Transverse colon (tissue), 4 donors: Measurements from ENCODE around the gene CHST11. TPM values are rescaled to one million over a fixed set of nuclear protein-coding genes. Genes with fewer than 3 reads are reported as not detected.

Source experiments
- DNase-seq: peaks from one replicate; pipeline ENCODE4 v3.0.0-alpha.2; 2019
- H3K27ac ChIP-seq, 4 donors: fragments of 200-600 bp; sonication (generic); 2 replicates each; pipeline ENCODE4 v1.5.1; 2016 to 2018; ENCODE audit warnings: inconsistent platforms in 4 of 4
- H3K27me3 ChIP-seq: fragments of 200-600 bp; sonication (generic); 2 replicates; pipeline ENCODE4 v1.5.1; 2017; ENCODE audit warnings: inconsistent platforms
- H3K36me3 ChIP-seq, 4 donors: fragments of 200-600 bp; sonication (generic); 2 replicates each; pipeline ENCODE4 v1.5.1; 2017 to 2019; ENCODE audit warnings: inconsistent platforms in 4 of 4
- H3K4me1 ChIP-seq, 4 donors: fragments of 200-600 bp; sonication (generic); 2 replicates each; pipeline ENCODE4 v1.5.1; 2017 to 2020; ENCODE audit warnings: inconsistent platforms in 4 of 4
- H3K4me3 ChIP-seq, 4 donors: fragments of 200-600 bp; sonication (generic); 1 replicate in 1 of 4; 2 replicates in 3 of 4; pipeline versions ENCODE4 v1.5.1 to v1.6.1; 2017 to 2019; ENCODE audit warnings: inconsistent platforms in 4 of 4
- H3K9me3 ChIP-seq, 2 donors: fragments of 200-600 bp; sonication (generic); 2 replicates each; pipeline ENCODE4 v1.5.1; 2017 to 2019; ENCODE audit warnings: inconsistent platforms in 2 of 2
- CTCF ChIP-seq, 5 experiments: fragments of 200-600 bp in 3 of 5; fragments of 450-650 bp in 2 of 5; sonication (generic) in 3 of 5; IDR thresholded peaks; 1 replicate in 2 of 5; 2 replicates in 3 of 5; pipeline ENCODE4 v1.5.1; 2016 to 2017; ENCODE audit warnings: antibody characterized with exemption in 5 of 5, inconsistent platforms in 3 of 5, mild to moderate bottlenecking in 2 of 5, moderate library complexity in 1 of 5
- EP300 ChIP-seq: sonication (generic); formaldehyde crosslinking; IDR thresholded peaks from one replicate; pipeline ENCODE4 v1.6.1; 2017; ENCODE audit warnings: antibody characterized with exemption, low read depth
- POLR2A ChIP-seq: fragments of 450-650 bp; IDR thresholded peaks from one replicate; pipeline ENCODE4 v1.6.1; 2016; ENCODE audit warnings: antibody characterized with exemption, mild to moderate bottlenecking, moderate library complexity
- POLR2AphosphoS5 ChIP-seq, 3 donors: sonication (generic); formaldehyde crosslinking; IDR thresholded peaks; one replicate each; pipeline ENCODE4 v1.6.1; 2016; ENCODE audit warnings: antibody characterized with exemption in 3 of 3
- WGBS, 2 donors: methylation state at CpG; one replicate each; pipeline ENCODE4 v1.1.5; 2018; ENCODE audit warnings: low coverage in 1 of 2; 5-methylcytosine and 5-hydroxymethylcytosine counted together
- in situ Hi-C, 4 donors: fragments of 200-750 bp; cut with MboI; loops; one replicate each; pipeline versions ENCODE4 v1.15.0 to v1.15.1; 2017; ENCODE audit warnings: low sequenced_read_pairs in 3 of 4, low pct_ligation_motif_present in 1 of 4, low pct_unique_long_range_greater_than_20kb in 1 of 4
- intact Hi-C: fragments of 100-400 bp; cut with DNase I; formaldehyde crosslinking; loops from one replicate; pipeline ENCODE4 v1.15.1; 2023; ENCODE audit warnings: low total_unique reads
- total RNA-seq, 4 donors: library from RNA; depleted of rRNA; stranded (reverse); fragments of >200 nt; gene quantifications; one replicate each; pipeline ENCODE4 v1.1.0, GENCODE V29; 2016

Gene CHST11
- total RNA-seq, 4 donors from 2014 or later = 4.2 to 123 (median 31.5) TPM

- intact Hi-C loops (no loop called here), in situ Hi-C loops (no loop called here)
- DNase-seq = no peak
- no peak for TF ChIP-seq CTCF (IDR thresholded peaks at IDR 0.05)
- H3K36me3 ChIP-seq = no peaks in the 10 kb centered on the region
- no peaks in the 10 kb centered on the region for H3K9me3 ChIP-seq
- no peak overlapping the region for H3K27ac ChIP-seq
- no peaks in the 10 kb centered on the region for H3K4me1 ChIP-seq
- 81% methylated on average over 7 of the region's 7 CpGs; no CpG with 5 or more reads in 1 of the 2 donors for WGBS, 2 donors
- H3K4me3 ChIP-seq = no peak overlapping the region
- H3K27me3 ChIP-seq = no peaks in the 10 kb centered on the region
Observed at GRCh38 chr12:104704224-104704779, 247.6 kb downstream of the CHST11 start.

GRCh38 chr12:104707194-104707593, 250.4 kb downstream of the CHST11 start:
- no peaks in the 10 kb centered on the region for H3K27me3 ChIP-seq
- TF ChIP-seq CTCF (IDR thresholded peaks at IDR 0.05) (no peak), POLR2AphosphoS5 (IDR thresholded peaks at IDR 0.05) (no peak), POLR2A (no peak), EP300 (no peak)
- no peaks in the 10 kb centered on the region for H3K36me3 ChIP-seq
- WGBS, 2 donors = 41 to 53% methylated on average over 5 of the region's 5 CpGs
- H3K4me1 ChIP-seq = peaks cover 0 to 13% (median 6%) of the 10 kb centered on the region in 4 donors
- no peak overlapping the region for H3K27ac ChIP-seq
- DNase-seq = no peak
- intact Hi-C loops = no loop called here
- H3K4me3 ChIP-seq = no peak overlapping the region
- in situ Hi-C loops = no loop called here
- H3K9me3 ChIP-seq = no peaks in the 10 kb centered on the region

GRCh38 chr12:104707794-104708558, 251.2 kb downstream of the CHST11 start:
- Histone ChIP-seq H3K27me3 (no peaks in the 10 kb centered on the region), H3K36me3 (no peaks in the 10 kb centered on the region), H3K9me3 (no peaks in the 10 kb centered on the region), H3K27ac (no peak overlapping the region), H3K4me3 (no peak overlapping the region), H3K4me1 (peaks cover 0 to 13% (median 6%) of the 10 kb centered on the region in 4 donors)
- in situ Hi-C loops = no loop called here
- TF ChIP-seq EP300 (no peak), POLR2A (no peak), CTCF (IDR thresholded peaks at IDR 0.05) (no peak), POLR2AphosphoS5 (IDR thresholded peaks at IDR 0.05) (no peak)
- DNase-seq = no peak
- WGBS, 2 donors = 50 to 86% methylated on average over 1 to 9 of the region's 9 CpGs
- intact Hi-C loops = no loop called here

- Histone ChIP-seq H3K27me3 (no peaks in the 10 kb centered on the region), H3K36me3 (no peaks in the 10 kb centered on the region), H3K4me3 (no peak overlapping the region), H3K4me1 (peaks cover 0 to 13% (median 6%) of the 10 kb centered on the region in 4 donors), H3K9me3 (no peaks in the 10 kb centered on the region), H3K27ac (no peak overlapping the region)
- 87 to 100% methylated on average over 3 to 7 of the region's 7 CpGs for WGBS, 2 donors
- intact Hi-C loops (no loop called here), in situ Hi-C loops (no loop called here)
- no peak for DNase-seq
- no peak for TF ChIP-seq POLR2AphosphoS5 (IDR thresholded peaks at IDR 0.05)
- no peak for TF ChIP-seq POLR2A
- no peak for TF ChIP-seq CTCF (IDR thresholded peaks at IDR 0.05)
- TF ChIP-seq EP300 = no peak
Observed at GRCh38 chr12:104708891-104709290, 252.1 kb downstream of the CHST11 start.
